ENCODE measurements around the gene SCLY.

Gene SCLY

DNA sequence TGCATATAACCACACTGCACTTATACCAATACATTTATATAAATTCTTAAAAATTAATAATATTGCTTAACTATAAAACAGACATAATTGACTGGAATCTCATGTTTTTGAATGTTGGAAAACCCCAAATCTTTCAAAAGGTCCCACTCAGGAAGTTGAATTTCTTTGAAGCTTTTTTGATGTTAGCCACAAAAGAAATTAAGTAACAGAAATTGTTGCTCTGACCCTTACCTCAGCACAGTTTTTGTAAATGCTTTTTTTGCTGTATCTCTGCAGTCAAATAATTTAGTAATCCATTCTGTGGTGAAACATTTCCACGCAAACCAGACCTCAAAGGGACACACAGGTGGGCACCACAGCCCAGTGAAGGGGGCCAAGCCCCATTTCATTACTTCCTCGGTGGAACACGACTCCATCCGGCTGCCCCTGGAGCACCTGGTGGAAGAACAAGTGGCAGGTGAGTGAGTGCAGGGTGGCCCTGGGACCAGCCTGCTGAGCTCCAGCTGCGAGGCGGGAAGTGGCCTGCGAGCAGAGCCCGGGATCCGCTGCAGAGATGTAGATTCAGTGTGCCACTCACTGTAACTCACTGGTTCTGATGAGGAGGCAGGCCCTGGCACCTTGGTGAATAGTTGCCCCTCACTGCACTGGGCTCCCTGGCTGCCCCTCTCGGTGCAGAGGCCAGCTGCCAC lies 8.4 kb downstream of the SCLY start:
- Mint-ChIP-seq H3K27me3 (ENCODE audit: low read depth) (no peaks in the 10 kb centered on the region), H3K36me3 (ENCODE audit: low read depth) (peaks cover 76% of the 10 kb centered on the region), H3K4me3 (peak overlapping the region; percentile 75), H3K9me3 (peaks cover 37% of the 10 kb centered on the region), H3K27ac (peak overlapping the region; percentile 70), H3K4me1 (ENCODE audit: low read depth) (peaks cover 45% of the 10 kb centered on the region)
- no peak for DNase-seq (ENCODE audit: low spot score)

- DNase-seq (ENCODE audit: low spot score): no peak
- Mint-ChIP-seq H3K4me1 (ENCODE audit: low read depth) (peaks cover 43% of the 10 kb centered on the region), H3K9me3 (peaks cover 40% of the 10 kb centered on the region), H3K27me3 (ENCODE audit: low read depth) (no peaks in the 10 kb centered on the region), H3K36me3 (ENCODE audit: low read depth) (peaks cover 79% of the 10 kb centered on the region), H3K27ac (peak overlapping the region; percentile 57), H3K4me3 (peak overlapping the region; percentile 75)
Observed at GRCh38 chr2:238069877-238070276, 9.1 kb downstream of the SCLY start.

DNA sequence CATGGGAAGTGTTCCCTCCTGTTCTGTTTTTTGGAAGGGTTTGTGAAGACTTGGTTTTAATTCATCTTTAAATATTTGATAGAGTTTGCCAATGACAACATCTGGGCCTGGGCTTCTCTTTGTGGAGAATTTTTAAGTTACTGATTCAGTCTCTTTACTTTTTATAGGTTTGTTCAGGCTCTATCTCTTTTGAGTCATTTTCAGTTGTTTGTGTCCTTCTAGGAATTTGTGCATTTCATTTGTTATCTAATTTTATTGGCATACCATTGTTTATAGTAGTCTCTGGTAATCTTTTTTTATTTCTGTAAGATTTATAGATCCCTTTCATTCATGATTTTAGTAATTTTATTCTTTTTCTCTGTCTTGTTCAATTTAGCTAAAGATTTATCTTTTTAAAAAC lies 14.6 kb downstream of the SCLY start:
- H3K4me3 Mint-ChIP-seq: no peak overlapping the region
- peaks cover 22% of the 10 kb centered on the region for H3K9me3 Mint-ChIP-seq
- H3K27me3 Mint-ChIP-seq (ENCODE audit: low read depth): no peaks in the 10 kb centered on the region
- peaks cover 69% of the 10 kb centered on the region for H3K36me3 Mint-ChIP-seq (ENCODE audit: low read depth)
- H3K27ac Mint-ChIP-seq: no peak overlapping the region
- no peak for DNase-seq (ENCODE audit: low spot score)
- peaks cover 16% of the 10 kb centered on the region for H3K4me1 Mint-ChIP-seq (ENCODE audit: low read depth)

- Mint-ChIP-seq H3K36me3 (ENCODE audit: low read depth) (peaks cover 74% of the 10 kb centered on the region), H3K27me3 (ENCODE audit: low read depth) (no peaks in the 10 kb centered on the region), H3K4me1 (ENCODE audit: low read depth) (peaks cover 8% of the 10 kb centered on the region), H3K27ac (no peak overlapping the region), H3K4me3 (no peak overlapping the region), H3K9me3 (peaks cover 19% of the 10 kb centered on the region)
- no peak for DNase-seq (ENCODE audit: low spot score)
Observed at GRCh38 chr2:238077292-238077691, 16.5 kb downstream of the SCLY start.

DNA sequence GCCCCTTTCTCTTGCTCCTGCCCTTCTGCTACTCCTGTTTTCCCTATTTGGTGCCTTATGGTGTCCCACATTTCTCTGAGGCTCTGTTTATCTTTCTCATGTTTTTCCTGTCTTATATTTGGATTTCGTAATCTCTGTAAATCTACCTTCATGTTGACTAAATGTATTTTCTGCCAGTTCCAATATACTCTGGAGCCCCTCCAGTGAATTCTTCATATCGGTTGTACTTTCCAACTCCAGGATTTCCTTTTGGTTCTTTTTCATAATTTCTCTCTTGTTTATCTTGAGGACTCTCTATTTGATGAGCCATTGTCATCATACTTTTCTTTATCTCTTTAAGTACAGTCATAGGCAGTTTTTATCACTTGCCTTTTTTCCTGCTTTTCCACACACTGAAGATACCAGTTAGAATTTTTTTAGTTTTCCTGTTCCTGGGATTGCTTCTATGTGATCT lies 19.1 kb downstream of the SCLY start:
- DNase-seq (ENCODE audit: low spot score): no peak
- Mint-ChIP-seq H3K4me3 (no peak overlapping the region), H3K9me3 (peaks cover 2% of the 10 kb centered on the region), H3K27ac (no peak overlapping the region), H3K27me3 (ENCODE audit: low read depth) (no peaks in the 10 kb centered on the region), H3K4me1 (ENCODE audit: low read depth) (peaks cover 6% of the 10 kb centered on the region), H3K36me3 (ENCODE audit: low read depth) (peaks cover 69% of the 10 kb centered on the region)

DNA sequence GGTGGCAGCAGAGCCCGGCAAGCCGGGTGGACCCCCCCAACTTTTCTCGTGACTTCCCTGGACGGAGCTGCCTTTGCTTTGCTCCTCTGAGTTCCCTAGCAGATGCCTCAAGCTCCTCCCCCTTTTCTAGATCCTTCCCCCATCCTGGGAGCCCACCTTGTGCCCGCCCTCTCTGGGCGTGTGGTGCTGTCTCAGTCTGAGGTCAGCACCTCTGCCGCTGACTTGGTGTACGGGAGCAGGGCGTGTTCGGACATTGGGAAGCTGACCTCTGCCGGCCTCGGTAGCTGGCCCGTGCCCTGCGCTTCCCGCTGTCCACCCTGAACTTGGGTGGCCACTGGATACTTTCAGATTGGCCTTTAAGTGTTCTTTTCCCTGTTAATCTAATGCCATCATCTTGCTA lies 19.7 kb downstream of the SCLY start:
- Mint-ChIP-seq H3K36me3 (ENCODE audit: low read depth) (peaks cover 67% of the 10 kb centered on the region), H3K27me3 (ENCODE audit: low read depth) (no peaks in the 10 kb centered on the region), H3K9me3 (no peaks in the 10 kb centered on the region), H3K4me1 (ENCODE audit: low read depth) (peaks cover 2% of the 10 kb centered on the region), H3K4me3 (no peak overlapping the region), H3K27ac (no peak overlapping the region)
- no peak for DNase-seq (ENCODE audit: low spot score)

GRCh38 chr2:238081150-238081549 lies 20.3 kb downstream of the SCLY start:
- peaks cover 2% of the 10 kb centered on the region for H3K4me1 Mint-ChIP-seq (ENCODE audit: low read depth)
- no peak for DNase-seq (ENCODE audit: low spot score)
- H3K9me3 Mint-ChIP-seq: no peaks in the 10 kb centered on the region
- no peak overlapping the region for H3K4me3 Mint-ChIP-seq
- no peak overlapping the region for H3K27ac Mint-ChIP-seq
- peaks cover 68% of the 10 kb centered on the region for H3K36me3 Mint-ChIP-seq (ENCODE audit: low read depth)
- H3K27me3 Mint-ChIP-seq (ENCODE audit: low read depth): no peaks in the 10 kb centered on the region

DNA sequence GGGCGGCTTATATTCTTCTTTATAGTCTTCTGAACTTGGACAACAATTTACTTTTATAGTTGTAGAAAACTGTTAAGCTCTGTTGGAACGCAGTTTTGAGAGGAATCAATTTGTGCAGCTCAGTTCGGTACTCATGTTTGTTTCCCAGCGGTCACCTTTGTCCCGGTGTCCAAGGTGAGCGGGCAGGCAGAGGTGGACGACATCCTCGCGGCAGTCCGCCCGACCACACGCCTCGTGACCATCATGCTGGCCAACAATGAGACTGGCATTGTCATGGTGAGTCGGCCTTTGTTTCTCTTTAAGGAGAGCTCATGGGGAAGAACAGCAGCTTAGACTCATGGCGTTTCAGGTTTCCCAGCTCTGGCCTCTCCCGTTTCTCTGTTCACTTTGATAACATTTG lies 20.8 kb downstream of the SCLY start:
- Mint-ChIP-seq H3K4me1 (ENCODE audit: low read depth) (peaks cover 2% of the 10 kb centered on the region), H3K4me3 (no peak overlapping the region), H3K27me3 (ENCODE audit: low read depth) (no peaks in the 10 kb centered on the region), H3K27ac (no peak overlapping the region), H3K9me3 (no peaks in the 10 kb centered on the region), H3K36me3 (ENCODE audit: low read depth) (peaks cover 68% of the 10 kb centered on the region)
- DNase-seq (ENCODE audit: low spot score): no peak

GRCh38 chr2:238082151-238082550 lies 21.4 kb downstream of the SCLY start:
- Mint-ChIP-seq H3K9me3 (no peaks in the 10 kb centered on the region), H3K27ac (no peak overlapping the region), H3K27me3 (ENCODE audit: low read depth) (no peaks in the 10 kb centered on the region), H3K4me3 (no peak overlapping the region), H3K36me3 (ENCODE audit: low read depth) (peaks cover 68% of the 10 kb centered on the region), H3K4me1 (ENCODE audit: low read depth) (peaks cover 3% of the 10 kb centered on the region)
- no peak for DNase-seq (ENCODE audit: low spot score)

GRCh38 chr2:238082827-238083226 lies 22.0 kb downstream of the SCLY start:
- peaks cover 6% of the 10 kb centered on the region for H3K4me1 Mint-ChIP-seq (ENCODE audit: low read depth)
- no peak overlapping the region for H3K27ac Mint-ChIP-seq
- DNase-seq (ENCODE audit: low spot score): no peak
- peaks cover 64% of the 10 kb centered on the region for H3K36me3 Mint-ChIP-seq (ENCODE audit: low read depth)
- H3K27me3 Mint-ChIP-seq (ENCODE audit: low read depth): no peaks in the 10 kb centered on the region
- no peaks in the 10 kb centered on the region for H3K9me3 Mint-ChIP-seq
- no peak overlapping the region for H3K4me3 Mint-ChIP-seq

DNA sequence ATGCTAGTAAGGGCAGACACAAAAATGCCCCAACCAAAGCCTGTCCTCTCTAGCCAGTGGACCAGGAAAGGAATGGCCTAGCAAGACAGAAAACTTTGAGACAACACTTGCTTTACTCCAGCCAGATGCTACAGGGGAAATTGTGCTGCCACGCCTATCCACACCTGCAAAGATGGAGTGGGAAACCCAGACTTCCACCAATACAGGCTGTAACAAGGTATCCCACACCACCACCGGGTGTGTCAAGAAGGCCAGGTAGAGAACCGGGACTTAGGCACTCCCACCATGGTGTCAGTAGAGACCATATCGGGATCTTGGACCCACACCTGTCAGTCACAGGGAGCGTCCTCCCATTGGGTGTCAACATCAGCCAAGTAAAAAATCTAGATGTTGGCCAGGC lies 23.1 kb downstream of the SCLY start:
- H3K27me3 Mint-ChIP-seq (ENCODE audit: low read depth): no peaks in the 10 kb centered on the region
- H3K9me3 Mint-ChIP-seq: no peaks in the 10 kb centered on the region
- peaks cover 60% of the 10 kb centered on the region for H3K36me3 Mint-ChIP-seq (ENCODE audit: low read depth)
- no peak overlapping the region for H3K4me3 Mint-ChIP-seq
- H3K27ac Mint-ChIP-seq: no peak overlapping the region
- peaks cover 6% of the 10 kb centered on the region for H3K4me1 Mint-ChIP-seq (ENCODE audit: low read depth)
- no peak for DNase-seq (ENCODE audit: low spot score)

GRCh38 chr2:238084761-238085160 lies 24.0 kb downstream of the SCLY start:
- peaks cover 57% of the 10 kb centered on the region for H3K36me3 Mint-ChIP-seq (ENCODE audit: low read depth)

DNA sequence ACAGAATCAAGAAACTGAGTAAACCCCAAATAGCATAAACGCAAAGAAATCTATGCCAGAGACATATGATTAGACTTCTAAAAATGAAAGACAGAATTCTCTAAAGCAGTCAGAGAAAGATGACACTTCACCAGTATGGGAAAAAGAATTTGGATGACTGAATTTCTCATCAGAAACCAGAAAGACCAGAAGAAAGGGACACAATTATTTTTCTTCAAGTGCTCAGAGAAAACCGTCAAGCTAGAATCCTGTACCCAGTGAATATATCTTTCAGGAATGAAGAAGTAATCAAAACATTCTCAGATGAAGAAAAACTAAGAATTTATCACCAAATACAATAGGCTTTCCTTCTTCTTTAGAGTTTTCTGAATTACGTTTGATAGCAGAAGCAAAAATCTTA lies 25.1 kb downstream of the SCLY start:
- peaks cover 47% of the 10 kb centered on the region for H3K36me3 Mint-ChIP-seq (ENCODE audit: low read depth)

More at GRCh38 chr2:238084761-238085160, 24.0 kb downstream of the SCLY start:
- H3K9me3 Mint-ChIP-seq: no peaks in the 10 kb centered on the region
- no peaks in the 10 kb centered on the region for H3K27me3 Mint-ChIP-seq (ENCODE audit: low read depth)
- H3K27ac Mint-ChIP-seq: no peak overlapping the region
- peaks cover 6% of the 10 kb centered on the region for H3K4me1 Mint-ChIP-seq (ENCODE audit: low read depth)
- DNase-seq (ENCODE audit: low spot score): no peak
- H3K4me3 Mint-ChIP-seq: no peak overlapping the region

DNA sequence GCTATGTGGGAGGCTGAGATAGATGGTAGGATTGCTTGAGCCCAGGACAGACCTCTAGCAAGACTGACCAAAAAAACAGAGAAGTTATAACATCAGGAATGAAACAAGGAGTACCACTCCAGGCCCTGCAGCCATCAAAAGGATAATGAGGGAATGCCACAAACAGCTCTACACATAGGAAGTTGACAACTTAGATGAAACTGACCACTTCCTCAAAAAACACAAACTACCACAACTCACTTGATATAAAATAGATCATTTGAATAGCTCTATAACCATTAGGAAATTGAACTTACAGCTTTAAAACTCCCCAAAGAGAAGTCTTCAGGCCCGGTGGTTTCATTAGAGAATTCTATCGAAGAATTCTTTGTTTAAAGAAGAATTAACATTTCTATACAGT lies 26.4 kb downstream of the SCLY start:
- peaks cover 37% of the 10 kb centered on the region for H3K36me3 Mint-ChIP-seq (ENCODE audit: low read depth)
- H3K4me3 Mint-ChIP-seq: no peak overlapping the region
- peak overlapping the region; percentile 4 for H3K27ac Mint-ChIP-seq
- DNase-seq (ENCODE audit: low spot score): no peak
- peaks cover 6% of the 10 kb centered on the region for H3K4me1 Mint-ChIP-seq (ENCODE audit: low read depth)
- H3K27me3 Mint-ChIP-seq (ENCODE audit: low read depth): no peaks in the 10 kb centered on the region
- H3K9me3 Mint-ChIP-seq: no peaks in the 10 kb centered on the region

More for the DNA sequence above, 25.1 kb downstream of the SCLY start:
- Mint-ChIP-seq H3K27me3 (ENCODE audit: low read depth) (no peaks in the 10 kb centered on the region), H3K9me3 (no peaks in the 10 kb centered on the region), H3K4me1 (ENCODE audit: low read depth) (peaks cover 6% of the 10 kb centered on the region), H3K27ac (no peak overlapping the region), H3K4me3 (no peak overlapping the region)
- DNase-seq (ENCODE audit: low spot score): no peak

DNA sequence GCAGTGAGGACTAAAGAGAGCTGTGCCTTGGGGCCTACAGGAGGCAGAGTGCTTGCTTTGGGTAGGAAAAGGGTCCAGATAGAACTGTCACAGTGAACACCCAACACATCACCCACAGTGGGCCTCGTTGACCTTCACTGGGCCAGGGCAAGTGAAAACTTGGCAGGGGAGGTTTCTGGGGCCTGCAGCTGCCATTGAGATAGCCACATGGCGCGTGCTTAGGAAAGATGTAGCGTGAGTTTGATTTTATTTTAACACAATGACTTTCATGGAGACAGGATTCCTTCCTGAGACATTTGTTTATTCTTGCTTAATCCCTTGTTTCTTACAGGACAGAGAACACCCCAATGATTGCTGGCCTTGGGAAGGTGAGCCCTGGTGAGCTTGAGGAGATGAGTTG lies 30.1 kb downstream of the SCLY start:
- no peak overlapping the region for H3K27ac Mint-ChIP-seq
- no peaks in the 10 kb centered on the region for H3K27me3 Mint-ChIP-seq (ENCODE audit: low read depth)
- H3K4me1 Mint-ChIP-seq (ENCODE audit: low read depth): peaks cover 6% of the 10 kb centered on the region
- peaks cover 19% of the 10 kb centered on the region for H3K36me3 Mint-ChIP-seq (ENCODE audit: low read depth)
- DNase-seq (ENCODE audit: low spot score): no peak
- no peak overlapping the region for H3K4me3 Mint-ChIP-seq
- H3K9me3 Mint-ChIP-seq: no peaks in the 10 kb centered on the region
